NB4 (cell line): ENCODE results near the gene PCNX2.

Experiments used
- MYC ChIP-seq: IDR thresholded peaks from 2 replicates; pipeline ENCODE4 v1.6.1; 2011; ENCODE audit warnings: low read depth, low read length
- POLR2A ChIP-seq: IDR thresholded peaks from 2 replicates; pipeline ENCODE4 v1.6.1; 2011; ENCODE audit warnings: mild to moderate bottlenecking; ENCODE audit not compliant: insufficient read length; ENCODE audit errors: extremely low read depth
- TF ChIP-seq, protein P1 (sequence below): IDR thresholded peaks from one replicate; pipeline ENCODE4 v1.5.1; 2012; ENCODE audit warnings: low read depth, low read length
- TF ChIP-seq, protein P2 (sequence below): IDR thresholded peaks from 2 replicates; pipeline ENCODE4 v1.6.1; 2011; ENCODE audit warnings: low read depth, low read length

DNA sequence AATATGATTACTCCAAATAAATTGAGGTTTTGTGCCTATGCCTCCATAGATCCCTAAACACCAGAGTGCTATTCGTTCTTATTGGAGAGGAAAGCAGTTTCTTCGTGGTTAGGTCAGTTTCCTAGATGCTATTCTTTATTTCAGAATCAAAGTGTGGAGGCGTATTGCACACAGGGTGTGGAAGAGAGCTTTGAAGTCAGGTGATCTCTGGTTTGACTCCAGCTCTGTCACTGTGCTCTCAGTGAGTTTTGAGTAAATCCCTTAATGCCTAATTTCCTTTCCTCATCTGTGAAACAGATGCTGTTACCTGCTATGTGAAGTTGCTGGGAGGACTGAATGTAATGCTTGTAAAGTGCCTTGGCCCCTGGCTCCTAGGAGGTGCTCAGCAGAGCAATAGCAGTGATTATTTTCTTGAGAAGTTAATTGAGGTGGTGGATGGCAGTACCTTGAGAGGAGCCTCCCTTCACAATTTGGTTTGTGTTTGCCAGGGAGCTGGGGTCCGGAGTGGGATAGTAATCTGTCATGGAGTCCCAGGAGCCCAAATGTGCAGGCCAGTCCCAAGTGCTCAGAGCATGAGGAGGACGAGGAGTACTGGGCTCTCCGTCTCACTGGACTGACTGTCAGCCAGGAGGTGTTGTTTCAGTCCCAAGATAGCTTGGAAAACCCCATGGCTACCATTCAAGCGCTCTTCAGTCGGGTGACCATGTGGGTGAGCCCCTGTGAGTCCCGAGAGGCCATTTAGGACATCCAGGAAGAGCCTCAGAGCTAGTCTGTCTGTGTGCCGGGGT lies 330.2 kb downstream of the PCNX2 start:
- no peak for TF ChIP-seq POLR2A
- TF ChIP-seq, protein P1, sequence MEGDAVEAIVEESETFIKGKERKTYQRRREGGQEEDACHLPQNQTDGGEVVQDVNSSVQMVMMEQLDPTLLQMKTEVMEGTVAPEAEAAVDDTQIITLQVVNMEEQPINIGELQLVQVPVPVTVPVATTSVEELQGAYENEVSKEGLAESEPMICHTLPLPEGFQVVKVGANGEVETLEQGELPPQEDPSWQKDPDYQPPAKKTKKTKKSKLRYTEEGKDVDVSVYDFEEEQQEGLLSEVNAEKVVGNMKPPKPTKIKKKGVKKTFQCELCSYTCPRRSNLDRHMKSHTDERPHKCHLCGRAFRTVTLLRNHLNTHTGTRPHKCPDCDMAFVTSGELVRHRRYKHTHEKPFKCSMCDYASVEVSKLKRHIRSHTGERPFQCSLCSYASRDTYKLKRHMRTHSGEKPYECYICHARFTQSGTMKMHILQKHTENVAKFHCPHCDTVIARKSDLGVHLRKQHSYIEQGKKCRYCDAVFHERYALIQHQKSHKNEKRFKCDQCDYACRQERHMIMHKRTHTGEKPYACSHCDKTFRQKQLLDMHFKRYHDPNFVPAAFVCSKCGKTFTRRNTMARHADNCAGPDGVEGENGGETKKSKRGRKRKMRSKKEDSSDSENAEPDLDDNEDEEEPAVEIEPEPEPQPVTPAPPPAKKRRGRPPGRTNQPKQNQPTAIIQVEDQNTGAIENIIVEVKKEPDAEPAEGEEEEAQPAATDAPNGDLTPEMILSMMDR = no peak
- TF ChIP-seq, protein P2, sequence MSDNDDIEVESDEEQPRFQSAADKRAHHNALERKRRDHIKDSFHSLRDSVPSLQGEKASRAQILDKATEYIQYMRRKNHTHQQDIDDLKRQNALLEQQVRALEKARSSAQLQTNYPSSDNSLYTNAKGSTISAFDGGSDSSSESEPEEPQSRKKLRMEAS = no peak
- no peak for TF ChIP-seq MYC
